Activated B cell treated with CpG ODN at 0.5 μM for 24 hours (primary cell): Measurements from ENCODE around the gene COMP. TPM values are rescaled to one million over a fixed set of nuclear protein-coding genes. Genes with fewer than 3 reads are reported as not detected.

Experiments used
- ATAC-seq: fragments of 200-7000 bp; cut with Tn5 transposase; one replicate; pipeline ENCODE4 v1.10.0; 2021; ENCODE audit warnings: low read depth, mild to moderate bottlenecking, moderate library complexity
- CTCF ChIA-PET: fragments of 350-600 bp; sonication (Branson Sonifier 250); formaldehyde crosslinking; loops from one replicate; lab custom pipeline; 2021; ENCODE audit warnings: antibody characterized with exemption; lab: Charles Lee
- POLR2A ChIA-PET: fragments of 350-600 bp; sonication (Branson Sonifier 250); formaldehyde crosslinking; loops from one replicate; lab custom pipeline; 2021; ENCODE audit warnings: antibody characterized with exemption; lab: Charles Lee
- DNase-seq: peaks from one replicate; pipeline ENCODE4 v3.0.0; 2022
- H3K27ac Mint-ChIP-seq: one replicate; pipeline ENCODE4 v1.8.0; 2020; ENCODE audit warnings: mixed read lengths
- H3K27me3 Mint-ChIP-seq: one replicate; pipeline ENCODE4 v1.8.0; 2021; ENCODE audit warnings: mixed read lengths
- H3K36me3 Mint-ChIP-seq: one replicate; pipeline ENCODE4 v1.8.0; 2021; ENCODE audit warnings: low read depth, mixed read lengths
- H3K4me1 Mint-ChIP-seq: one replicate; pipeline ENCODE4 v1.8.0; 2021; ENCODE audit warnings: mixed read lengths
- H3K4me3 Mint-ChIP-seq: one replicate; pipeline ENCODE4 v1.8.0; 2020; ENCODE audit warnings: mild to moderate bottlenecking, mixed read lengths
- H3K9me3 Mint-ChIP-seq: one replicate; pipeline ENCODE4 v1.8.0; 2020; ENCODE audit warnings: mixed read lengths
- CTCF ChIP-seq: fragments of 200-600 bp; IDR thresholded peaks from one replicate; pipeline ENCODE4 v1.8.0; 2022; ENCODE audit warnings: antibody characterized with exemption, mild to moderate bottlenecking
- intact Hi-C: fragments of 100-400 bp; cut with micrococcal nuclease; formaldehyde crosslinking; loops from one replicate; pipeline ENCODE4 v1.15.1; 2024
- total RNA-seq: library from RNA; stranded (reverse); gene quantifications from 2 replicates; pipeline ENCODE4 v1.2.3, GENCODE V29; 2022

COMP gene
- total RNA-seq, 1 donor from 2014 or later = 0.16 TPM

- DNase-seq = no peak
- no peak overlapping the region for H3K27ac Mint-ChIP-seq
- no peaks in the 10 kb centered on the region for H3K9me3 Mint-ChIP-seq
- no peak overlapping the region for H3K4me3 Mint-ChIP-seq
- intact Hi-C loops = loop anchor here (5.0 kb wide), 2 partner anchors 90 to 180 kb away; partner anchors contain the start of gene TMEM59L
- H3K36me3 Mint-ChIP-seq = no peaks in the 10 kb centered on the region
- CTCF ChIA-PET = no interaction called here
- peaks cover 50% of the 10 kb centered on the region for H3K27me3 Mint-ChIP-seq
- ATAC-seq = no peak
- POLR2A ChIA-PET = no interaction called here
- no peak for TF ChIP-seq CTCF
- H3K4me1 Mint-ChIP-seq = peaks cover 26% of the 10 kb centered on the region
Measured at GRCh38 chr19:18792661-18793060, 1.6 kb upstream of the COMP start.

GRCh38 chr19:18791315-18791678 is 192 bp upstream of the COMP start:
- POLR2A ChIA-PET = interaction anchor here (1.1 kb wide), 1 partner anchor 41 kb away, joined by 4 read pairs; the partner anchor contains the start of gene UPF1
- no peak for TF ChIP-seq CTCF
- ATAC-seq = no peak
- intact Hi-C loops = loop anchor here (5.0 kb wide), 2 partner anchors 89 to 179 kb away; partner anchors contain the start of gene TMEM59L
- no peak overlapping the region for H3K27ac Mint-ChIP-seq
- no peak overlapping the region for H3K4me3 Mint-ChIP-seq
- H3K27me3 Mint-ChIP-seq = peaks cover 57% of the 10 kb centered on the region
- H3K36me3 Mint-ChIP-seq = no peaks in the 10 kb centered on the region
- peaks cover 32% of the 10 kb centered on the region for H3K4me1 Mint-ChIP-seq
- no peaks in the 10 kb centered on the region for H3K9me3 Mint-ChIP-seq
- no peak for DNase-seq
- CTCF ChIA-PET = interaction anchor here (0.8 kb wide), 1 partner anchor 56 kb away, joined by 3 read pairs; no protein-coding TSS in a partner anchor

- ChIA-PET POLR2A (no interaction called here), CTCF (no interaction called here)
- DNase-seq (peak; percentile 38), ATAC-seq (peak; percentile 64)
- intact Hi-C loops = loop anchor here (5.0 kb wide), 3 partner anchors 88 to 178 kb away; partner anchors contain the start of genes KLHL26 and TMEM59L
- H3K36me3 Mint-ChIP-seq = no peaks in the 10 kb centered on the region
- TF ChIP-seq CTCF = no peak
- peaks cover 62% of the 10 kb centered on the region for H3K27me3 Mint-ChIP-seq
- peak overlapping the region; percentile 69 for H3K27ac Mint-ChIP-seq
- H3K4me1 Mint-ChIP-seq = peaks cover 41% of the 10 kb centered on the region
- H3K9me3 Mint-ChIP-seq = no peaks in the 10 kb centered on the region
- peak overlapping the region; percentile 82 for H3K4me3 Mint-ChIP-seq
Measured at GRCh38 chr19:18789883-18790565, 1.1 kb downstream of the COMP start.

GRCh38 chr19:18789422-18789869 is 1.7 kb downstream of the COMP start:
- intact Hi-C loops = loop anchor here (5.0 kb wide), 1 partner anchor 152 kb away; the partner anchor contains the start of gene KLHL26
- peak overlapping the region; percentile 82 for H3K4me3 Mint-ChIP-seq
- ATAC-seq (no peak), DNase-seq (no peak)
- H3K9me3 Mint-ChIP-seq = no peaks in the 10 kb centered on the region
- no peak for TF ChIP-seq CTCF
- peaks cover 63% of the 10 kb centered on the region for H3K27me3 Mint-ChIP-seq
- ChIA-PET POLR2A (no interaction called here), CTCF (no interaction called here)
- H3K4me1 Mint-ChIP-seq = peaks cover 41% of the 10 kb centered on the region
- no peak overlapping the region for H3K27ac Mint-ChIP-seq
- H3K36me3 Mint-ChIP-seq = no peaks in the 10 kb centered on the region
